ENCODE measurements around the gene SRC.

Gene SRC

GRCh38 chr20:37442547-37442946 is 96.6 kb downstream of the SRC start:
- Histone ChIP-seq H3K4me1 (ENCODE audit: control insufficient read depth in 2 of 2, insufficient read depth in 2 of 2, low read length in 2 of 2) (no peaks in the 10 kb centered on the region), H3K27me3 (ENCODE audit: control insufficient read depth in 2 of 2, insufficient read depth in 2 of 2, low read length in 2 of 2) (no peaks in the 10 kb centered on the region), H3K9ac (ENCODE audit: low read depth in 1 of 2, low read length in 2 of 2) (no peak overlapping the region), H3K4me3 (ENCODE audit: low read length in 2 of 2) (no peak overlapping the region), H3K27ac (ENCODE audit: low read depth in 2 of 2, low read length in 2 of 2) (no peak overlapping the region), H3K36me3 (ENCODE audit: control insufficient read depth in 2 of 2, insufficient read depth in 2 of 2, low read length in 2 of 2) (no peaks in the 10 kb centered on the region), H3K9me3 (ENCODE audit: control insufficient read depth in 2 of 2, low read length in 2 of 2) (no peaks in the 10 kb centered on the region)

GRCh38 chr20:37442986-37443385 is 97.0 kb downstream of the SRC start:
- H3K4me1 ChIP-seq (ENCODE audit: control insufficient read depth in 2 of 2, insufficient read depth in 2 of 2, low read length in 2 of 2), result no peaks in the 10 kb centered on the region
- no peaks in the 10 kb centered on the region for H3K9me3 ChIP-seq (ENCODE audit: control insufficient read depth in 2 of 2, low read length in 2 of 2)
- no peak overlapping the region for H3K4me3 ChIP-seq (ENCODE audit: low read length in 2 of 2)
- no peaks in the 10 kb centered on the region for H3K27me3 ChIP-seq (ENCODE audit: control insufficient read depth in 2 of 2, insufficient read depth in 2 of 2, low read length in 2 of 2)
- no peak overlapping the region for H3K27ac ChIP-seq (ENCODE audit: low read depth in 2 of 2, low read length in 2 of 2)
- H3K36me3 ChIP-seq (ENCODE audit: control insufficient read depth in 2 of 2, insufficient read depth in 2 of 2, low read length in 2 of 2), result no peaks in the 10 kb centered on the region
- no peak overlapping the region for H3K9ac ChIP-seq (ENCODE audit: low read depth in 1 of 2, low read length in 2 of 2)

DNA sequence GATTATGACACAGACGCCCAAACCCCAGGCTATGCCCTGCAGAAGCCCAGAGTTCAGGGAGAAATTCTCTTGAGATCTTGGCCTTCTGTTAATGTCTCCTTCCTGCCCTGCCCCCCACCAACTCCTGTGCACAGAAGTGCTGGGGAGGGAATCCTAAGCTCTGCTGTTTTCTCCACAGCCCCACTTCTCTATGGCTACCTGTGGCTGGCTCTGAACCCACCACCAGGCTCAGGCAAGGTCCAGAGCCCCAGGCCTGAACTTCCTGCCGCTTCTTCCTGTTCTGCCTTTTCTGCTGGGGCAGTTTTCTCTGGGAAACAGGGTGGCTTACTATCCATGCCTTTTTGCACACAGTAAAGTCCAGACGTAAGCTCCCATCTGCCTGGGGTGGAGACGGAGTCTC is 97.7 kb downstream of the SRC start:
- Histone ChIP-seq H3K9me3 (ENCODE audit: control insufficient read depth in 2 of 2, low read length in 2 of 2) (no peaks in the 10 kb centered on the region), H3K36me3 (ENCODE audit: control insufficient read depth in 2 of 2, insufficient read depth in 2 of 2, low read length in 2 of 2) (no peaks in the 10 kb centered on the region), H3K27ac (ENCODE audit: low read depth in 2 of 2, low read length in 2 of 2) (no peak overlapping the region), H3K4me1 (ENCODE audit: control insufficient read depth in 2 of 2, insufficient read depth in 2 of 2, low read length in 2 of 2) (no peaks in the 10 kb centered on the region), H3K27me3 (ENCODE audit: control insufficient read depth in 2 of 2, insufficient read depth in 2 of 2, low read length in 2 of 2) (no peaks in the 10 kb centered on the region), H3K9ac (ENCODE audit: low read depth in 1 of 2, low read length in 2 of 2) (no peak overlapping the region), H3K4me3 (ENCODE audit: low read length in 2 of 2) (no peak overlapping the region)

DNA sequence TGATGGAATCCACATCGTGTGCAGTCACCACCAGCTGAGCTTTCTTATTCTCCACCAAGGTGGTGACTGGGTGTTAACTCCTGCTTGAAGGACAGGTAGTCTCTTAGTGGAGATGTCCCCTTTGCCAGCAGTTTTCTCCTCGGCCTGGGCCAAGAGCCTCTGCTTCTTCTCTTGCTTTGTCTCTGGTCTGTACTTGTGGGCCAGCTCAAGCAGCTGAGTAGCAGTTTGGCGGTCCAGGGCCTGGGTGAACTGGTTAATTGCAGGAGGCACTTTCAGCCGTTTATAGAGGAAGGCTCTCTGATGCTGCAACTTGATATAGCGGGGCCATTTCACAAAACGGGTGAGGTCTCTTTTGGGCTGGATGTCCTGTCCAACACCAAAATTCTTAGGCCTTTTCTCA is 99.1 kb downstream of the SRC start:
- no peaks in the 10 kb centered on the region for H3K4me1 ChIP-seq (ENCODE audit: control insufficient read depth in 2 of 2, insufficient read depth in 2 of 2, low read length in 2 of 2)
- no peak overlapping the region for H3K27ac ChIP-seq (ENCODE audit: low read depth in 2 of 2, low read length in 2 of 2)
- no peaks in the 10 kb centered on the region for H3K9me3 ChIP-seq (ENCODE audit: control insufficient read depth in 2 of 2, low read length in 2 of 2)
- no peak overlapping the region for H3K4me3 ChIP-seq (ENCODE audit: low read length in 2 of 2)
- no peaks in the 10 kb centered on the region for H3K27me3 ChIP-seq (ENCODE audit: control insufficient read depth in 2 of 2, insufficient read depth in 2 of 2, low read length in 2 of 2)
- no peaks in the 10 kb centered on the region for H3K36me3 ChIP-seq (ENCODE audit: control insufficient read depth in 2 of 2, insufficient read depth in 2 of 2, low read length in 2 of 2)
- H3K9ac ChIP-seq (ENCODE audit: low read depth in 1 of 2, low read length in 2 of 2), result no peak overlapping the region

DNA sequence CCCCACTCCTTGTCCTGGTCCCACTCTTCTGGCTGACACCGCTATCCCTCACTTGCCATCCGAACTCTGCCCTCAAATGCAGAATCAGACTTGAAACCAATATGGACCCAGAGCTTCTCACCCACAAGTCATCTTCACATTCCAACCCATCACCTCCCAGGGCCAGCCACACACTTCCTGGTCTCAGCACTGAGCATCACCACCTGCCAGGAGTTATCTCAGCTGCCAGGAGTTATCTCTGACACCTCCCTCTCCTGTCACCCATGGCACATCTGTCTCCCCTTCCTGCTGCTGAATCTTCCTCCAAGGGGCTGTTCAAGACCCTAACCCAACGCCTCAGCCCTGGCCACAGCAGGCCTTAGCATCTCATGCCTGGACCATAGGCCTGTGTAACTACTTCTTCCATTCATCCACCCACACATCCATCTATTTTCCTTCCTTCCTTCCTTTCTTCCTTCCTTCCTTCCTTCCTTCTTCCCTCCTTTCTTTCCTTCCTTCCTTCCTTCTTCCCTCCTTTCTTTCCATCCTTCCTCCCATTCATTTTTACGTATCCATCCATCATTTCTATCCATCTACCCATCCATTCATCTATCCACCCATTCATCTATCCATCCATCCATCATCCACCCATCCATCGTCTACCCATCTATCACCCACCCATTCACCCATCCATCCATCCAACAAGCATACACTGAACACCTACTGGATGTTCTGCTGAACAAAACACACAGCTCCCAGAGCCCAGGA is 100.5 kb downstream of the SRC start:
- Histone ChIP-seq H3K4me3 (ENCODE audit: low read length in 2 of 2) (no peak overlapping the region), H3K9ac (ENCODE audit: low read depth in 1 of 2, low read length in 2 of 2) (no peak overlapping the region), H3K9me3 (ENCODE audit: control insufficient read depth in 2 of 2, low read length in 2 of 2) (no peaks in the 10 kb centered on the region), H3K36me3 (ENCODE audit: control insufficient read depth in 2 of 2, insufficient read depth in 2 of 2, low read length in 2 of 2) (no peaks in the 10 kb centered on the region), H3K27ac (ENCODE audit: low read depth in 2 of 2, low read length in 2 of 2) (no peak overlapping the region), H3K27me3 (ENCODE audit: control insufficient read depth in 2 of 2, insufficient read depth in 2 of 2, low read length in 2 of 2) (no peaks in the 10 kb centered on the region), H3K4me1 (ENCODE audit: control insufficient read depth in 2 of 2, insufficient read depth in 2 of 2, low read length in 2 of 2) (no peaks in the 10 kb centered on the region)

GRCh38 chr20:37447688-37448087 is 101.7 kb downstream of the SRC start:
- Histone ChIP-seq H3K27me3 (ENCODE audit: control insufficient read depth in 2 of 2, insufficient read depth in 2 of 2, low read length in 2 of 2) (peaks cover 0 to 1% of the 10 kb centered on the region in 2 donors), H3K4me3 (ENCODE audit: low read length in 2 of 2) (no peak overlapping the region), H3K9ac (ENCODE audit: low read depth in 1 of 2, low read length in 2 of 2) (no peak overlapping the region)

DNA sequence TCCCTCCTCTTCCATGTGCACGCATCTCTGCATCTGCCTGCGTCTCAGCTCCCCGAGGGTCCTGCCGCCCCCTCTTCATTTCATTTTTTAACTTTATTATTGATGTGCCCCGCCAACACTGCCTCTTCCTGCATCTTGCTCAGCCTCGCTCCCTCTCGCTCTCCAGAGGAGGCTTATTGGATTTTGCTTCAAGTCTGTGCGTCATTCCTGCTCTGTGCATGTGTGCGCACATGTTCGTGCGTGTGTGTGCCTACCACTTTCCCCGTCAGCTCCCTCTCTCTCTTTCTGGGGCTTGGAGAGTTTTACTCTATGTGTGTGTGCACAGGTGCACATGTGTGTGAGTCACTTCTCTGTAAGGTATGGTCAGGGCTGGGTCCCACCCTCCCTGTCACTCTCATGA is 103.3 kb downstream of the SRC start:
- Histone ChIP-seq H3K27me3 (ENCODE audit: control insufficient read depth in 2 of 2, insufficient read depth in 2 of 2, low read length in 2 of 2) (peaks cover 3 to 4% of the 10 kb centered on the region in 2 donors), H3K9ac (ENCODE audit: low read depth in 1 of 2, low read length in 2 of 2) (no peak overlapping the region), H3K4me3 (ENCODE audit: low read length in 2 of 2) (no peak overlapping the region), H3K36me3 (ENCODE audit: control insufficient read depth in 2 of 2, insufficient read depth in 2 of 2, low read length in 2 of 2) (no peaks in the 10 kb centered on the region), H3K27ac (ENCODE audit: low read depth in 2 of 2, low read length in 2 of 2) (no peak overlapping the region), H3K4me1 (ENCODE audit: control insufficient read depth in 2 of 2, insufficient read depth in 2 of 2, low read length in 2 of 2) (no peaks in the 10 kb centered on the region), H3K9me3 (ENCODE audit: control insufficient read depth in 2 of 2, low read length in 2 of 2) (no peaks in the 10 kb centered on the region)

More at GRCh38 chr20:37447688-37448087, 101.7 kb downstream of the SRC start:
- Histone ChIP-seq H3K4me1 (ENCODE audit: control insufficient read depth in 2 of 2, insufficient read depth in 2 of 2, low read length in 2 of 2) (no peaks in the 10 kb centered on the region), H3K36me3 (ENCODE audit: control insufficient read depth in 2 of 2, insufficient read depth in 2 of 2, low read length in 2 of 2) (no peaks in the 10 kb centered on the region), H3K9me3 (ENCODE audit: control insufficient read depth in 2 of 2, low read length in 2 of 2) (no peaks in the 10 kb centered on the region), H3K27ac (ENCODE audit: low read depth in 2 of 2, low read length in 2 of 2) (no peak overlapping the region)

DNA sequence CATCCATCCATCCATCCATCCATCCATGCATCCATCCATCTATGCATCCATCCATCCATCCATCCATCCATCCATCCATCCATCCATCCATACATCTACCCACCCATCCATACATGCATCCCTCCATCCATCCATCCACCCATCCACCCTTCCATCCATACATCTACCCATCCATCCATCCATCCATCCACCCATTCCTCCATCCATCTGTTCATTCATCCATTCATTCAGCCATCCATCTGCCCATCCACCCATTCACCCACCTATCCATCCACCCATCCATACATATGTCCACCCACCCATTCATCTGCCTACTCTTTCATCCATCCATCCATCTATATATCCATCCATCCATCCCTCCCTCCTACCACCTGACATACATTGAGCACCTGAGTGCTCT is 104.4 kb downstream of the SRC start:
- Histone ChIP-seq H3K9ac (ENCODE audit: low read depth in 1 of 2, low read length in 2 of 2) (no peak overlapping the region), H3K4me1 (ENCODE audit: control insufficient read depth in 2 of 2, insufficient read depth in 2 of 2, low read length in 2 of 2) (no peaks in the 10 kb centered on the region), H3K36me3 (ENCODE audit: control insufficient read depth in 2 of 2, insufficient read depth in 2 of 2, low read length in 2 of 2) (no peaks in the 10 kb centered on the region), H3K4me3 (ENCODE audit: low read length in 2 of 2) (no peak overlapping the region), H3K27ac (ENCODE audit: low read depth in 2 of 2, low read length in 2 of 2) (no peak overlapping the region), H3K9me3 (ENCODE audit: control insufficient read depth in 2 of 2, low read length in 2 of 2) (no peaks in the 10 kb centered on the region), H3K27me3 (ENCODE audit: control insufficient read depth in 2 of 2, insufficient read depth in 2 of 2, low read length in 2 of 2) (peaks cover 3 to 4% of the 10 kb centered on the region in 2 donors)

DNA sequence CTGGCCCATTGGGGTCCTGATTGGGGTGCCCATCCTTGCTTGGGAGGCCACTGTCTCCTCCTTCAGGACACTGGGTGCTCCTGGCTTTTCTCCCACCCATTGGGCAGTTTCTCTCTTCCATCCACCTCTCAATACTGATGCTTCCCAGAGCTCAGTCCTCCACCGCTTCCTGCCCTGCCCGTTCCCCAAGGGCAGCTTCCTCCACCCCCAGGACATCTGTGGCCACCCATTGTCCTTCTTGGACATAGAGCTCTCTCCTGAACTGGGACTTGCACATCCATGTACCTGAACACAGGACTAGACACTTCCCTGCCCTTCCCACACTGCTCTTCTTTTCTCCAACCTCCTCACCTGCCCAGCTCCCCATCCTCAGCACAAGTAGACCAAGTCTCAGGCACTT is 105.7 kb downstream of the SRC start:
- no peaks in the 10 kb centered on the region for H3K36me3 ChIP-seq (ENCODE audit: control insufficient read depth in 2 of 2, insufficient read depth in 2 of 2, low read length in 2 of 2)
- no peak overlapping the region for H3K4me3 ChIP-seq (ENCODE audit: low read length in 2 of 2)
- H3K27me3 ChIP-seq (ENCODE audit: control insufficient read depth in 2 of 2, insufficient read depth in 2 of 2, low read length in 2 of 2), result peaks cover 3 to 4% of the 10 kb centered on the region in 2 donors
- H3K27ac ChIP-seq (ENCODE audit: low read depth in 2 of 2, low read length in 2 of 2), result no peak overlapping the region
- H3K4me1 ChIP-seq (ENCODE audit: control insufficient read depth in 2 of 2, insufficient read depth in 2 of 2, low read length in 2 of 2), result no peaks in the 10 kb centered on the region
- no peaks in the 10 kb centered on the region for H3K9me3 ChIP-seq (ENCODE audit: control insufficient read depth in 2 of 2, low read length in 2 of 2)
- H3K9ac ChIP-seq (ENCODE audit: low read depth in 1 of 2, low read length in 2 of 2), result no peak overlapping the region

DNA sequence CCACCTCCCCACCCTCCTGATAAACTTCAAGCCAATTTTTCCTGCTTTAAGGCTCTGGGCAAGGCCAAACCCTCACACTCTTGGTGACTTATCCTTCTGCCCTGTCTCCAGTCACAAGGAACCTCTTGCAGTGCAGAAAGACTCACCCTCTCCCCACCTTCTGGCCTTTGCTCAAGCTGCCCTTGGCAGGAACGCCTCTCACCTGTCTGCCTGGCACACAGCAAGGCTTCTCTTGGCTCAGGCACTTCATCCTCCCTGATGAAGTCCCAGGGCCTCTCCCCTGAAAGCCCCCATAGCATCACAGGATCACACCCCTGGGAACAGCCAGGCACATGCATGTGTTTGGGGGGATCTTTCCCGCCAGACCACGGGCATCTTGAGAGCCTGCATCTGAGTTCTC is 106.3 kb downstream of the SRC start:
- no peak overlapping the region for H3K27ac ChIP-seq (ENCODE audit: low read depth in 2 of 2, low read length in 2 of 2)
- no peak overlapping the region for H3K9ac ChIP-seq (ENCODE audit: low read depth in 1 of 2, low read length in 2 of 2)
- H3K27me3 ChIP-seq (ENCODE audit: control insufficient read depth in 2 of 2, insufficient read depth in 2 of 2, low read length in 2 of 2), result peaks cover 3 to 4% of the 10 kb centered on the region in 2 donors
- no peaks in the 10 kb centered on the region for H3K4me1 ChIP-seq (ENCODE audit: control insufficient read depth in 2 of 2, insufficient read depth in 2 of 2, low read length in 2 of 2)
- H3K36me3 ChIP-seq (ENCODE audit: control insufficient read depth in 2 of 2, insufficient read depth in 2 of 2, low read length in 2 of 2), result no peaks in the 10 kb centered on the region
- no peak overlapping the region for H3K4me3 ChIP-seq (ENCODE audit: low read length in 2 of 2)
- H3K9me3 ChIP-seq (ENCODE audit: control insufficient read depth in 2 of 2, low read length in 2 of 2), result no peaks in the 10 kb centered on the region

All from mucosa of rectum (tissue), 2 donors.